AG04449 (cell line): ENCODE data around the gene LAMP1.

Experiments
- CTCF ChIA-PET: fragments of 350-600 bp; formaldehyde crosslinking; extraction: SDS; loops from one replicate; lab custom pipeline; 2021; ENCODE audit warnings: antibody characterized with exemption; lab: Yijun Ruan, JAX
- POLR2A ChIA-PET: fragments of 400-600, 350-600 bp; formaldehyde crosslinking; extraction: SDS; loops from one replicate; lab custom pipeline; 2020; ENCODE audit warnings: antibody characterized with exemption, inconsistent platforms; lab: Yijun Ruan, JAX
- DNase-seq: peaks from one replicate; pipeline ENCODE4 v3.0.0-alpha.2; 2010; ENCODE audit warnings: low read depth, low spot score
- H3K4me3 ChIP-seq: 2 replicates; pipeline ENCODE4 v1.5.1; 2011; ENCODE audit warnings: low read depth, mild to moderate bottlenecking, control low read depth, low read length
- TF ChIP-seq, protein P1 (sequence below): IDR thresholded peaks from one replicate; pipeline ENCODE4 v1.5.1; 2011; ENCODE audit warnings: mild to moderate bottlenecking, moderate library complexity, low read length, control low read depth, inconsistent platforms; ENCODE audit not compliant: insufficient read depth; ENCODE audit errors: missing control alignments

LAMP1 gene

DNA sequence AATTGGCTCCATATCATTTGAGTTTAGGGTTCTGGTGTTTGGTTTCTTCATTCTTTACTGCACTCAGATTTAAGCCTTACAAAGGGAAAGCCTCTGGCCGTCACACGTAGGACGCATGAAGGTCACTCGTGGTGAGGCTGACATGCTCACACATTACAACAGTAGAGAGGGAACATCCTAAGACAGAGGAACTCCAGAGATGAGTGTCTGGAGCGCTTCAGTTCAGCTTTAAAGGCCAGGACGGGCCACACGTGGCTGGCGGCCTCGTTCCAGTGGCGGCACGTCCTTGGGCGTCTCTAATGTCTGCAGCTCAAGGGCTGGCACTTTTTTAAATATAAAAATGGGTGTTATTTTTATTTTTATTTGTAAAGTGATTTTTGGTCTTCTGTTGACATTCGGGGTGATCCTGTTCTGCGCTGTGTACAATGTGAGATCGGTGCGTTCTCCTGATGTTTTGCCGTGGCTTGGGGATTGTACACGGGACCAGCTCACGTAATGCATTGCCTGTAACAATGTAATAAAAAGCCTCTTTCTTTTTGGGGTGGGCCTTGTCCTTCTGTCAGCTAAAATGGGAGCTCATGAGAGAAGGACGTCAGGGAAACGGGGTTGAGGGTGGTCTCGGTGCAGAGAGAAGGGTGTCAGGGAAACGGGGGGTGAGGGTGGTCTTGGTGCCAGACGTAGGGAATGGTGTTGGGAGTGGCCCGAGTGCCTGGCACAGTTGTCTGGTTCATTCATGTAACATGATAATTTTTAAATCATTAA lies 26.0 kb downstream of the LAMP1 start:
- CTCF ChIA-PET = no interaction called here
- TF ChIP-seq, protein P1, sequence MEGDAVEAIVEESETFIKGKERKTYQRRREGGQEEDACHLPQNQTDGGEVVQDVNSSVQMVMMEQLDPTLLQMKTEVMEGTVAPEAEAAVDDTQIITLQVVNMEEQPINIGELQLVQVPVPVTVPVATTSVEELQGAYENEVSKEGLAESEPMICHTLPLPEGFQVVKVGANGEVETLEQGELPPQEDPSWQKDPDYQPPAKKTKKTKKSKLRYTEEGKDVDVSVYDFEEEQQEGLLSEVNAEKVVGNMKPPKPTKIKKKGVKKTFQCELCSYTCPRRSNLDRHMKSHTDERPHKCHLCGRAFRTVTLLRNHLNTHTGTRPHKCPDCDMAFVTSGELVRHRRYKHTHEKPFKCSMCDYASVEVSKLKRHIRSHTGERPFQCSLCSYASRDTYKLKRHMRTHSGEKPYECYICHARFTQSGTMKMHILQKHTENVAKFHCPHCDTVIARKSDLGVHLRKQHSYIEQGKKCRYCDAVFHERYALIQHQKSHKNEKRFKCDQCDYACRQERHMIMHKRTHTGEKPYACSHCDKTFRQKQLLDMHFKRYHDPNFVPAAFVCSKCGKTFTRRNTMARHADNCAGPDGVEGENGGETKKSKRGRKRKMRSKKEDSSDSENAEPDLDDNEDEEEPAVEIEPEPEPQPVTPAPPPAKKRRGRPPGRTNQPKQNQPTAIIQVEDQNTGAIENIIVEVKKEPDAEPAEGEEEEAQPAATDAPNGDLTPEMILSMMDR = no peak
- H3K4me3 ChIP-seq = no peak overlapping the region
- DNase-seq = no peak
- POLR2A ChIA-PET = no interaction called here

DNA sequence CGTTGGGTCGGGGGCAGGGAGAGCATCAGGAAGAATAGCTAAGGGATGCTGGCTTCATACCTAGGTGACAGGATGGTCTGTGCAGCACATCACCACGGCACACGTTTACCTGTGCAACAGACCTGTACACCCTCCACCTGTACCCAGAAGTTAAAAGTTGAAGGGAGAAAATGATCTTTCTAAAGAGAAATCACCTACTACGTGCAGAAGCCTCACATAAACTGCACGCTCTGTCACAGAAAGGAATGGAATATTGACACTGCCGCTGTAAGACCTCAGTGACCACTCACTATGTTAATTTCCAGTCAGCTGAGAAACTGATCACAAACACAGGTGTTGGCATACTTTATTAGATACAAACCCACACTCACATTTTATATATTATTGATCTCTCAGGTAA lies 26.8 kb downstream of the LAMP1 start:
- H3K4me3 ChIP-seq = no peak overlapping the region
- no peak for DNase-seq
- CTCF ChIA-PET = interaction anchor here (0.6 kb wide), 1 partner anchor 48 kb away, joined by 3 read pairs; no protein-coding TSS in a partner anchor
- POLR2A ChIA-PET = no interaction called here
- TF ChIP-seq, protein P1 = no peak

DNA sequence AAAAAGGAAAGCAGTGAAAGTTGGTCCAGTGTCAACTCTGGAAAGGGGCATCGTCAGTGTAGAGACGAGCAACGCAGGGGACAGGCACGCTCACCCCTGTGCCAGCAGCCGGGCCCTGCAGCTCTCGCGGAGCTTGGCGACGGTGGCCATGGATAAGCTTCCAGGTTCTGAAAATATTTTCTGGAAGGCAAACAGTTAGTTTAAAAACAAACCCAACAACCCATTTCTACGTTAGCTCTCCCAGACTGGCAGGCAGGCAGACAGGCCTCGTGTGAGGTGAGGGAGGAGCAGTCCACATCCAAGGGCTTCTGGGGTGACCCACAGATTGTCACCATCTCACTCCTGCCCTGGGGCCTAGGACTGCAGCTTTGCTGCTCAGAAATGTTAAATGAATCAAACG lies 27.4 kb downstream of the LAMP1 start:
- no peak overlapping the region for H3K4me3 ChIP-seq
- POLR2A ChIA-PET = interaction anchor here (0.9 kb wide), 1 partner anchor 165 kb away, joined by 3 read pairs; no protein-coding TSS in a partner anchor
- no peak for DNase-seq
- TF ChIP-seq, protein P1 = no peak
- CTCF ChIA-PET = interaction anchor here (0.6 kb wide), 1 partner anchor 49 kb away, joined by 3 read pairs; no protein-coding TSS in a partner anchor

DNA sequence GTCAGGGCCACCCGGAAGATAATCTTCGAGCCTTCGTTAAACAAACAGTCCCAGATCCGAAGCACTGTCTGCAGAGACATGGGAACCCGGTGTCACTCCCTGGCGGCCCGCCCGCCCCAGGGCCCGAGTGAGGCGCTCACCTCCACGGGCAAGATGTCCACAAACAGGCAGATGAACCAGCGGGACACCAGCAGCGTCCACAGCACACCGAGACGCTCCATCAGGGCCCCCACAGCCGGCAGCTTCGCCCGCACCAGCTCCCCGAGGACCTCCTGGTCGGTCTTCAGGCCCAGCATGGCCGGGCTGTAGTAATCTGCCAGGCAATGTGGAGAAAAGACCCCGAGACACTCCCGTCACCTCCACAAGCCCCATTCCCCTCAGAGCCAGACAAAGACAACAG lies 28.7 kb downstream of the LAMP1 start:
- TF ChIP-seq, protein P1 = no peak
- no peak for DNase-seq
- ChIA-PET CTCF (no interaction called here), POLR2A (no interaction called here)
- H3K4me3 ChIP-seq = no peak overlapping the region

DNA sequence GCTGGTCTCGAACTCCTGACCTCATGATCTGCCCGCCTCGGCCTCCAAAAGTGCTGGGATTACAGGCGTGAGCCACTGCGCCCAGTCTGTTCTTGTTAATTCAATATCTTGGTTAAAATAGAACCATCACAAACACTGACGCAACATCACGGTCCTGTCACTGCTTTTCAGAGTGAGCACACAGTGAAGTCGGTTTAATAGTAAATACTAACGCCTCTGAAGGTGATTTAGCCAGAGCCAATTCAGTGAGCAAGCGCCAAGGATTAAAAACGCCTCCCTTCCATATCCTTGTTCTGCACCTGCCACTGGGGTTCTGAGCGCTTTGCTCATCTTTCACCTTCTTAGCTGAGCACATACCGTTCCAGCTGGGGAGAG lies 30.3 kb downstream of the LAMP1 start:
- H3K4me3 ChIP-seq = no peak overlapping the region
- DNase-seq = no peak
- TF ChIP-seq, protein P1 = no peak
- CTCF ChIA-PET = no interaction called here
- POLR2A ChIA-PET = no interaction called here

DNA sequence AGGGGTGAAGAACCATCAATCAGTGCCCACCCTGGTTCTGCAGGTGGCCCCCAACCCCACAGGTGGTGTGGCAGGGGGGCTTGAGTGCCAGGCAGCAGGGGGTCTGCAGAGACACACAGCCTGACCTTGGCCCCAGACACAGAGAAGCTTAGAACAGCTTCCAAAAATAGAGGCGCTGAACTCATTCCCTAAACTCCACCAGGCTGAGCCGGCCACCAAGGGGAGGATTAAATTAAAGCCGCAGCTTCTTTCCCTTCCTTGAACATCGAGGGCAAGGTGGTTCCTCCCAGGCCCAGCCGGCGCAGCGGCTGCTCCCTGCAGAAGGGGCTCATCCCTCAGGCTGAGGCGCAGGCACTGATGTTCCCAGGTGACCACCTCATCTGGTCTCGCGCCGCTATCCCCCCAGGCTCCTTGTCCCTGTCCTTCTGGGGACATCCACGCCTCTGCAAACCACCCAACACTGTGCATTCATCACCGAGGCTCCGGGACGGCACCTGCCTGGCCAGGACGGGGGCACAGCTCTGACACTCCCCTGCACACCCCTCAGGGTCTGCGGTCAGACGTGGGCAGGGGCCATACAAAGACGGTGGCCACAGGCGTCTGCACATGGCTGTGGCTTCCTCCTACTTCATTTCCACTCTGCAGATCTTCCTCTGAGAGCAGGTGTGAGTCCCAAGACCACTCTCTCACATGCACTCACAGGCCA lies 30.9 kb downstream of the LAMP1 start:
- TF ChIP-seq, protein P1 = no peak
- ChIA-PET POLR2A (no interaction called here), CTCF (no interaction called here)
- DNase-seq = no peak
- no peak overlapping the region for H3K4me3 ChIP-seq
